Measurements from ENCODE around the gene FXYD3. TPM values are rescaled to one million over a fixed set of nuclear protein-coding genes. Genes with fewer than 3 reads are reported as not detected.

The FXYD3 gene
- total RNA-seq, 1 donor from 2014 or later: not detected

- TF ChIP-seq CTCF (IDR thresholded peaks at IDR 0.05; ENCODE audit: insufficient read depth, low read depth, low read length) (no peak), EZH2 (IDR thresholded peaks at IDR 0.05; ENCODE audit: insufficient read depth, low read length) (peak; percentile 71)
- H3K4me3 ChIP-seq (ENCODE audit: insufficient read depth, low read depth, low read length): no peak overlapping the region
- no peaks in the 10 kb centered on the region for H3K36me3 Mint-ChIP-seq (ENCODE audit: low read depth, unreplicated experiment)
- H3K9me3 ChIP-seq (ENCODE audit: insufficient read depth, low read depth, low read length): no peaks in the 10 kb centered on the region
- H3K27ac ChIP-seq (ENCODE audit: low read depth, low read length): no peak overlapping the region
- peaks cover 28% of the 10 kb centered on the region for H3K27me3 ChIP-seq (ENCODE audit: insufficient read depth, low read length)
- H3K9me3 Mint-ChIP-seq (ENCODE audit: unreplicated experiment): no peaks in the 10 kb centered on the region
- peaks cover 4% of the 10 kb centered on the region for H4K20me1 ChIP-seq (ENCODE audit: insufficient read depth, low read length)
- H3K79me2 ChIP-seq (ENCODE audit: insufficient read depth, low read length): no peaks in the 10 kb centered on the region
- H3K9ac ChIP-seq (ENCODE audit: low read length): no peak overlapping the region
- no peak overlapping the region for H3K27ac Mint-ChIP-seq (ENCODE audit: unreplicated experiment)
- peak overlapping the region; percentile 50 for H3K4me2 ChIP-seq (ENCODE audit: low read length)
- H2AFZ ChIP-seq (ENCODE audit: low read depth, low read length): no peak overlapping the region
- no peaks in the 10 kb centered on the region for H3K36me3 ChIP-seq (ENCODE audit: insufficient read depth, low read length)
- H3K4me1 Mint-ChIP-seq (ENCODE audit: low read depth, unreplicated experiment): peaks cover 11% of the 10 kb centered on the region
- FAIRE-seq (no peak), DNase-seq (ENCODE audit: low read depth) (no peak)
- peaks cover 4% of the 10 kb centered on the region for H3K4me1 ChIP-seq (ENCODE audit: insufficient read depth, low read length)
- H3K4me3 Mint-ChIP-seq (ENCODE audit: unreplicated experiment): peak overlapping the region; percentile 74
- peaks cover 37% of the 10 kb centered on the region for H3K27me3 Mint-ChIP-seq (ENCODE audit: low read depth, unreplicated experiment)
These were observed 26.4 kb downstream of the FXYD3 start for GRCh38 chr19:35141837-35142605.

- Histone ChIP-seq H3K36me3 (ENCODE audit: insufficient read depth, low read length) (no peaks in the 10 kb centered on the region), H3K4me3 (ENCODE audit: insufficient read depth, low read depth, low read length) (no peak overlapping the region), H3K79me2 (ENCODE audit: insufficient read depth, low read length) (no peaks in the 10 kb centered on the region), H3K9me3 (ENCODE audit: insufficient read depth, low read depth, low read length) (no peaks in the 10 kb centered on the region), H3K4me1 (ENCODE audit: insufficient read depth, low read length) (peaks cover 4% of the 10 kb centered on the region), H3K9ac (ENCODE audit: low read length) (no peak overlapping the region), H4K20me1 (ENCODE audit: insufficient read depth, low read length) (peaks cover 4% of the 10 kb centered on the region), H3K27ac (ENCODE audit: low read depth, low read length) (no peak overlapping the region), H3K4me2 (ENCODE audit: low read length) (peak overlapping the region; percentile 36), H2AFZ (ENCODE audit: low read depth, low read length) (no peak overlapping the region), H3K27me3 (ENCODE audit: insufficient read depth, low read length) (peaks cover 27% of the 10 kb centered on the region)
- Mint-ChIP-seq H3K4me1 (ENCODE audit: low read depth, unreplicated experiment) (peaks cover 11% of the 10 kb centered on the region), H3K4me3 (ENCODE audit: unreplicated experiment) (no peak overlapping the region), H3K27me3 (ENCODE audit: low read depth, unreplicated experiment) (peaks cover 32% of the 10 kb centered on the region), H3K36me3 (ENCODE audit: low read depth, unreplicated experiment) (no peaks in the 10 kb centered on the region), H3K27ac (ENCODE audit: unreplicated experiment) (no peak overlapping the region), H3K9me3 (ENCODE audit: unreplicated experiment) (no peaks in the 10 kb centered on the region)
- TF ChIP-seq EZH2 (IDR thresholded peaks at IDR 0.05; ENCODE audit: insufficient read depth, low read length) (peak; percentile 77), CTCF (IDR thresholded peaks at IDR 0.05; ENCODE audit: insufficient read depth, low read depth, low read length) (no peak)
- DNase-seq (ENCODE audit: low read depth) (no peak), FAIRE-seq (no peak)
These were observed 27.1 kb downstream of the FXYD3 start for GRCh38 chr19:35142606-35143230.

Measured in astrocyte (in vitro differentiated cells and primary cell).